Thyroid gland (tissue), 4 donors: ENCODE measurements around the gene RCCD1.

Experiments used
- POLR2A ChIP-seq, 2 donors: fragments of 450-650 bp; IDR thresholded peaks; one replicate each; pipeline ENCODE4 v1.6.1; 2017; ENCODE audit warnings: antibody characterized with exemption in 2 of 2, mild to moderate bottlenecking in 2 of 2, moderate library complexity in 1 of 2
- TF ChIP-seq, protein P1 (sequence below), 6 experiments: fragments of 200-600 bp in 3 of 6; fragments of 450-650 bp in 3 of 6; sonication (generic) in 3 of 6; IDR thresholded peaks; one replicate each; pipeline ENCODE4 v1.5.1; 2016 to 2019; ENCODE audit warnings: antibody characterized with exemption in 6 of 6, mild to moderate bottlenecking in 2 of 6, inconsistent platforms in 1 of 6, moderate library complexity in 1 of 6

DNA sequence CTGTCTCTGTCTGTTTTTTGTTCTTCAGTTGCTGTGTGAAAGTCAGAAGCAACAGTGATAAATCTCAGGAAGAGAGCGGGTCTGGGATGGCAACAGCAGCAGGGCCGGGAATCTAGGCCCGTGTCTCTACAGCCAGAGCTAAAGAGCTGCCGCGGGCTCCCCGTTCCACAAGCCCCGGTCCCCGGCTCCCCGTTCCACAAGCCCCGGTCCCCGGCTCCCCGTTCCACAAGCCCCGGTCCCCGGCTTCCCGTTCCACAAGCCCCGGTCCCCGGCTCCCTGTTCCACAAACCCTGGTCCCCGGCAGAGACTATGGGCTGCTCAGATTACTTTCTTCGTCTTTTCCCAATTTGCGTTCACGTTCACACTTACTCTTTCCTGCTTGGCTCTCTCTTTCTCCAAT lies 19.5 kb downstream of the RCCD1 start:
- TF ChIP-seq, protein P1, sequence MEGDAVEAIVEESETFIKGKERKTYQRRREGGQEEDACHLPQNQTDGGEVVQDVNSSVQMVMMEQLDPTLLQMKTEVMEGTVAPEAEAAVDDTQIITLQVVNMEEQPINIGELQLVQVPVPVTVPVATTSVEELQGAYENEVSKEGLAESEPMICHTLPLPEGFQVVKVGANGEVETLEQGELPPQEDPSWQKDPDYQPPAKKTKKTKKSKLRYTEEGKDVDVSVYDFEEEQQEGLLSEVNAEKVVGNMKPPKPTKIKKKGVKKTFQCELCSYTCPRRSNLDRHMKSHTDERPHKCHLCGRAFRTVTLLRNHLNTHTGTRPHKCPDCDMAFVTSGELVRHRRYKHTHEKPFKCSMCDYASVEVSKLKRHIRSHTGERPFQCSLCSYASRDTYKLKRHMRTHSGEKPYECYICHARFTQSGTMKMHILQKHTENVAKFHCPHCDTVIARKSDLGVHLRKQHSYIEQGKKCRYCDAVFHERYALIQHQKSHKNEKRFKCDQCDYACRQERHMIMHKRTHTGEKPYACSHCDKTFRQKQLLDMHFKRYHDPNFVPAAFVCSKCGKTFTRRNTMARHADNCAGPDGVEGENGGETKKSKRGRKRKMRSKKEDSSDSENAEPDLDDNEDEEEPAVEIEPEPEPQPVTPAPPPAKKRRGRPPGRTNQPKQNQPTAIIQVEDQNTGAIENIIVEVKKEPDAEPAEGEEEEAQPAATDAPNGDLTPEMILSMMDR (IDR thresholded peaks at IDR 0.05), result no peak
- no peak for TF ChIP-seq POLR2A (IDR thresholded peaks at IDR 0.05)
